ENCODE results near the gene ITGB1BP1. TPM values are rescaled to one million over a fixed set of nuclear protein-coding genes. Genes with fewer than 3 reads are reported as not detected.

The ITGB1BP1 gene
- total RNA-seq, 1 donor, result 30.8 TPM

DNA sequence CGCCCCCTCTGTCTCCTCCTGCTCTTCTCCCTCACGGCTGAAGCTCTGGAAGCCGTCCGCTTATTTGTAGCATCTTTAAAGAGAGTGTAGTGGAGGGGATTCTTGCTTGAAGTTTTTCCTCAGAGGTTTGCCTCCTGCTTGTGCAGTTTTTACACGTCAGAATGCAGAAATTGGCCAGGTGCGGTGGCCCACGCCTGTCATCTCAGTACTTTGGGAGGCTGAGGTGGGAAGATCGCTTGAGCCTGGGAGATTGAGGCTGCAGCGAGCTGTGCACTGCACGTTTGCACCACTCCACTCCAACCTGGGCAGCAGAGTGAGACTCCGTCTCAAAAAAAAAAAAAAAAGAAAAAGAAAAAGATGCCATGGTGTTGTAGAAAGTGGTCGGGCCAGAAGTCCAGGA, 69.0 kb downstream of the ITGB1BP1 start:
- H3K4me3 ChIP-seq (ENCODE audit: insufficient read depth, low read length), result no peak overlapping the region
- no peaks in the 10 kb centered on the region for H3K27me3 ChIP-seq (ENCODE audit: insufficient read depth, low read length)
- peaks cover 6% of the 10 kb centered on the region for H3K79me2 ChIP-seq (ENCODE audit: insufficient read depth, low read length)
- DNase-seq (ENCODE audit: insufficient read length, low spot score, missing footprints), result no peak
- H3K27ac ChIP-seq (ENCODE audit: low read depth, low read length), result no peak overlapping the region
- no peak overlapping the region for H2AFZ ChIP-seq (ENCODE audit: low read length)
- TF ChIP-seq, protein P1, sequence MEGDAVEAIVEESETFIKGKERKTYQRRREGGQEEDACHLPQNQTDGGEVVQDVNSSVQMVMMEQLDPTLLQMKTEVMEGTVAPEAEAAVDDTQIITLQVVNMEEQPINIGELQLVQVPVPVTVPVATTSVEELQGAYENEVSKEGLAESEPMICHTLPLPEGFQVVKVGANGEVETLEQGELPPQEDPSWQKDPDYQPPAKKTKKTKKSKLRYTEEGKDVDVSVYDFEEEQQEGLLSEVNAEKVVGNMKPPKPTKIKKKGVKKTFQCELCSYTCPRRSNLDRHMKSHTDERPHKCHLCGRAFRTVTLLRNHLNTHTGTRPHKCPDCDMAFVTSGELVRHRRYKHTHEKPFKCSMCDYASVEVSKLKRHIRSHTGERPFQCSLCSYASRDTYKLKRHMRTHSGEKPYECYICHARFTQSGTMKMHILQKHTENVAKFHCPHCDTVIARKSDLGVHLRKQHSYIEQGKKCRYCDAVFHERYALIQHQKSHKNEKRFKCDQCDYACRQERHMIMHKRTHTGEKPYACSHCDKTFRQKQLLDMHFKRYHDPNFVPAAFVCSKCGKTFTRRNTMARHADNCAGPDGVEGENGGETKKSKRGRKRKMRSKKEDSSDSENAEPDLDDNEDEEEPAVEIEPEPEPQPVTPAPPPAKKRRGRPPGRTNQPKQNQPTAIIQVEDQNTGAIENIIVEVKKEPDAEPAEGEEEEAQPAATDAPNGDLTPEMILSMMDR (IDR thresholded peaks at IDR 0.05; ENCODE audit: extremely low read depth, low read depth, low read length), result no peak
- H3K4me2 ChIP-seq (ENCODE audit: insufficient read depth, low read length), result no peak overlapping the region
- H3K4me1 ChIP-seq (ENCODE audit: insufficient read depth, low read length), result no peaks in the 10 kb centered on the region
- no peaks in the 10 kb centered on the region for H3K9me3 ChIP-seq (ENCODE audit: low read depth, low read length)
- peaks cover 88% of the 10 kb centered on the region for H3K36me3 ChIP-seq (ENCODE audit: insufficient read depth, low read length)
- no peaks in the 10 kb centered on the region for H4K20me1 ChIP-seq (ENCODE audit: insufficient read depth, low read length)

Other genes with a start within 250 kb of the ITGB1BP1 start
- 56.0 and 66.2 TPM in 2 replicates for gene ASAP2, start 216.7 kb downstream of the ITGB1BP1 start, total RNA-seq
- gene CPSF3, start 126 bp upstream of the ITGB1BP1 start, total RNA-seq, result 34.5 and 38.4 TPM in 2 replicates
- 52.1 and 56.6 TPM in 2 replicates for gene IAH1, start 51.0 kb upstream of the ITGB1BP1 start, total RNA-seq
- gene ADAM17, start 132.3 kb upstream of the ITGB1BP1 start, total RNA-seq, result 53.6 and 69.1 TPM in 2 replicates
- gene YWHAQ, start 207.5 kb upstream of the ITGB1BP1 start, total RNA-seq, result 242 and 285 TPM in 2 replicates

Measured in osteoblast (primary cell).